ENCODE results near the gene MRPS5.
"Not testable (repeated sequence)": the region's sequence is repeated elsewhere in the genome, so short reads cannot be mapped to it uniquely, and the experiment has no call there.

- TF ChIP-seq CTCF (IDR thresholded peaks at IDR 0.05; ENCODE audit: poor library complexity); EZH2 (IDR thresholded peaks at IDR 0.05; ENCODE audit: borderline replicate concordance); EZH2phosphoT487 (IDR thresholded peaks at IDR 0.05; ENCODE audit: low read depth, severe bottlenecking, unreplicated experiment): not testable (repeated sequence)
Measured at GRCh38 chr2:95037841-95038585, 83.6 kb downstream of the MRPS5 start.

Data from hepatocyte (in vitro differentiated cells).